GM12891 (cell line): ENCODE data around the gene PPP2R5D.

Experiments used
- POLR2A ChIP-seq: IDR thresholded peaks from 2 replicates; pipeline ENCODE4 v1.6.1; 2011; ENCODE audit warnings: low read depth, low read length, control low read depth
- POLR2AphosphoS5 ChIP-seq: IDR thresholded peaks from 2 replicates; pipeline ENCODE4 v1.6.1; 2011; ENCODE audit warnings: low read depth, low read length, control low read depth

DNA sequence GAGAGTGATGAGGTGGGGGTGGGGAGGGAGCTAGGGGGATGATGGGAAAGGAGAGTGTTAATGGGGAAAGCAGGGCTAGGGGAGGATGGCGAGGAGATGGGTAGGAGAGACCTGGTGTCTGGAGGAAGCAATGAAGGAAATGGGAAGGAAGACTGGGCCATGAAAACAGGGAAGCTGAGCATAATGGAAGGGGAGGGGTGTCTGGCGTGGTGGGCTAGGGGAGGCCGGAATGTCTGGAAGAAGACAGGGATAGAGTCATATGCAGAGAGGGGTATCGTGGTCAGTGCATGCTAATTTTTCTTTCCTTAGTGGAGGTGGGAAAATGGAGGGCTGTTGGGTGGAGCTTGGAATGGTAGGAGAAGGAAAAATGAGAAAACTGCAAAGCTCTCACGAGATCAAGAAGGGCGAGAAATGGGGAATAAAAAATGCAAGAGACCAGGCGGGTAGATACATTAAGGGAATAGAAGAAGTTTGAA, 30.1 kb downstream of the PPP2R5D start:
- TF ChIP-seq POLR2A: no peak
- TF ChIP-seq POLR2AphosphoS5: no peak
